GOT3 (cell line): ENCODE data around the gene GPR32.
"Not testable (repeated sequence)": the region's sequence is repeated elsewhere in the genome, so short reads cannot be mapped to it uniquely, and the experiment has no call there.

Experiments
- DNase-seq: peaks from one replicate; lab custom pipeline; 2025; ENCODE audit warnings: mixed read lengths; lab: John Stamatoyannopoulos, UW

GPR32 gene

DNA sequence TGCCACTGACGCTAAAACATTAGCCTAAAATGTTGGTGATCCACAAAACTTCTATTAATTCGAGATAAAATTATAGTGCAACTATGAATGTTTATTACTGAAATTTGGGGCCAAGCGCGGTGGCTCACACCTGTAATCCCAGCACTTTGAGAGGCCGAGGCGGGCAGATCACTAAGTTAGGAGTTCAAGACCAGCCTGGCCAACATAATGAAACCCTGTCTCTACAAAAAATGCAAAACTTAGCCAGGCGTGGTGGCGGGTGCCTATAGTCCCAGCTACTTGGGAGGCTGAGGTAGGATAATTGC, 13.5 kb downstream of the GPR32 start:
- not testable (repeated sequence) for DNase-seq

DNA sequence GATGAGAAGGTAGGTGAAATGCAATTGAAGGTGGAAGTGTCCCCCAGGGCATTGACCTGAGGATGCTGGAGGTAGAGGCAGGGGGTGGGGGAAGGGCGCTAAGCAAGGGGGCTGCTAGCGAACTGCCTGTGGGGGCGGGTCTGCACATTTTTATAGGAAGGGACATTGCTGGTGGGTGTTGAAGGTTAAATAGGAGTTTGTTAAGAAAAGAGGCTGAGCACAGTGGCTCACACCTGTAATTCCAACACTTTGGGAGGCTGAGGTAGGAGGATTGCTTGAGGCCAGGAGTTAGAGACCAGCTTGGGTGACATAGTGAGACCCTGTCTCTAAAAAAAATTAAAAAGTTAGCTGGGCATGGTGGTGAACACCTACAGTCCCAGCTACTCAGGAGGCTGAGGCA, 14.4 kb downstream of the GPR32 start:
- DNase-seq: no peak

GRCh38 chr19:50785329-50785728, 15.1 kb downstream of the GPR32 start:
- no peak for DNase-seq

DNA sequence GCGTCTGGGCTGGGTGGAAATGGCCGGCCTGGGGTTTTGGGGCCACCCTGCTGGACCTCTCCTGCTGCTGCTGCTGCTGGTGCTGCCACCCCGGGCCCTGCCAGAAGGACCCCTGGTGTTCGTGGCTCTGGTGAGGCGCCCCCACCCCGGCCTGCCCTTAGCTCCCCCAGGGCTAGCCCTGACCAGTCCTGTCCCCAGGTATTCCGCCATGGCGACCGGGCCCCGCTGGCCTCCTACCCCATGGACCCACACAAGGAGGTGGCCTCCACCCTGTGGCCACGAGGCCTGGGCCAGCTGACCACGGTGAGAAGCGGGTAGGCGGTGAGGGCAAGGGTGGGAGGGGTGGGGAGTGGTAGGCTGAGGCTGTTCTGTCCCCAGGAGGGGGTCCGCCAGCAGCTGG, 20.1 kb downstream of the GPR32 start, which contains the start of gene ACP4:
Gene ACP4 (plus strand): TSS at position 20 of the 400 bp plus-strand sequence. CDS start 0 bp downstream, at position 20.
- DNase-seq: no peak

- no peak for DNase-seq
Observed at GRCh38 chr19:50790922-50791467, 20.7 kb downstream of the GPR32 start.

DNA sequence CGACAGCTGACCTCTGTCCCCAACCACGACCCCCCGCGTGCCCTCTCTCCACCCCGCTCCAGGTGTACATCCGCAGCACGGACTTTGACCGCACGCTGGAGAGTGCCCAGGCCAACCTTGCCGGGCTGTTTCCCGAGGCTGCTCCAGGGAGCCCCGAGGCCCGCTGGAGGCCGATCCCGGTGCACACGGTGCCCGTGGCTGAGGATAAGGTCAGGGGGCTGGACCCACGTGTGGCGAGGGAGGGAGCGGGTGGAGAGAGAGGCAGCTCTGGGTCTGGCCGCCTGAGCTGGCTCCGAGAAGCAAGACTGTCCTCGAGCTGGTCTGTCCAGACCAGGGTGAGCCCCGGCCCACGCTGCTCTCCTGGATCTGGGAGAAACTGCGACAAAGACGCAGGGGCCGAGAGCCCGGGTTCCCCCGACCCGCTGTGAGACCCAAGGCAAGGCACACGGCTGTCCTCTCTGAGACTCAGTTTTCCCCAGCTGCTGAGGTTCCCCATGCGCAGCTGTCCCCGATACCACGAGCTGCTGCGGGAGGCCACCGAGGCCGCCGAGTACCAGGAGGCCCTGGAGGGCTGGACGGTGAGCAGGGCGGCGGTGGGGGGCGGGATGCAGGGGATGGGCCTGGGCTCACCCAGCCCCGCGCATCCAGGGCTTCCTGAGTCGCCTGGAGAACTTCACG, 21.5 kb downstream of the GPR32 start:
- no peak for DNase-seq

- no peak for DNase-seq
Observed at GRCh38 chr19:50792272-50793250, 22.3 kb downstream of the GPR32 start.

DNA sequence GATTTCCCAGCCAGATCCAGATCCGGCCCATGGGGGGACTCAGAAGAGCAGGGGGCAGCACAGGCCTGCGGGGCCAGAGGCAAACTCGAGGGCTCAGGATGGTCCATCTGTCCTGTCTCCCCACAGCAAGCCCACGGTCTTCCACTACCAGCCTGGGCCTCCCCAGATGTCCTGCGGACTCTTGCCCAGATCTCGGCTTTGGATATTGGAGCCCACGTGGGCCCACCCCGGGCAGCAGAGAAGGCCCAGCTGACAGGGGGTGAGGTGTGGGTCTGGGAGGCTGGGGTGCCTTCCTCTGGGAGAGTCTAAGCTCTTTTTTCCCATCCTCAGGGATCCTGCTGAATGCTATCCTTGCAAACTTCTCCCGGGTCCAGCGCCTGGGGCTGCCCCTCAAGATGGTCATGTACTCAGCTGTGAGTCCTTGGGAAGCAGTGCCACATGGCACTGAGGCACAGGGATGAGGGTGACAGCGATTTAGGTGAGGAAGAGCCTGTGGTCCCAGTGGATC, 23.3 kb downstream of the GPR32 start:
- DNase-seq: no peak

DNA sequence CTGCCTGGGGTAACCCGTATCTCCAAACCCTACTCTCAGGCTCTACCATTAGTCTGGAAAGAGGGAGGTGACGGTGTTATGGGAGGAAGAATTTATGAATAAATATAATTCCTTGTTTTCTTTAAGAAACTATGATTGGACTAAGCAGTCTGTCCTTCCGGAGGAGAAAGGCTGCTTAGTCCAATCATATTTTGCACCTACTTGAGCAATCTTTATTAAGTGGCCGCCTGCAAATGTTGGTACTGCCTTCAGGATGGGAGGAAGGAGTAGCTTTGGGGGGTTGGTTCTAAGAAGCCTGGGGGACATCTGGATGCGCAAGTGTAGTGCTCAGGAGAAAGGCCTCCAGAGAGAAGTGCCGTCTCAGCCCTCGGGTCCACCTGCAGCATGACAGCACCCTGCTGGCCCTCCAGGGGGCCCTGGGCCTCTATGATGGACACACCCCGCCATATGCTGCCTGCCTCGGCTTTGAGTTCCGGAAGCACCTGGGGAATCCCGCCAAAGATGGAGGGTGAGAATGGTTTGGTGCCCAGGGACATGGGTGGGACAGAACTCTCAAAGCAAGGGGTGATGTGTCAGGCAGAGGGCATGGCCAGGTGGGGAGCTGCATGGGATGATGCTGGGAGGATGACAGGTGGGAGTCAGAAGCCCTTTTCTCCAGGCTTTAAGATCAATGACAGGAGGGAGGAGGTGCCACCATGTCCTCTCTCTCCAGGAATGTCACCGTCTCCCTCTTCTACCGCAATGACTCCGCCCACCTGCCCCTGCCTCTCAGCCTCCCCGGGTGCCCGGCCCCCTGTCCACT, 24.0 kb downstream of the GPR32 start:
- no peak for DNase-seq

DNA sequence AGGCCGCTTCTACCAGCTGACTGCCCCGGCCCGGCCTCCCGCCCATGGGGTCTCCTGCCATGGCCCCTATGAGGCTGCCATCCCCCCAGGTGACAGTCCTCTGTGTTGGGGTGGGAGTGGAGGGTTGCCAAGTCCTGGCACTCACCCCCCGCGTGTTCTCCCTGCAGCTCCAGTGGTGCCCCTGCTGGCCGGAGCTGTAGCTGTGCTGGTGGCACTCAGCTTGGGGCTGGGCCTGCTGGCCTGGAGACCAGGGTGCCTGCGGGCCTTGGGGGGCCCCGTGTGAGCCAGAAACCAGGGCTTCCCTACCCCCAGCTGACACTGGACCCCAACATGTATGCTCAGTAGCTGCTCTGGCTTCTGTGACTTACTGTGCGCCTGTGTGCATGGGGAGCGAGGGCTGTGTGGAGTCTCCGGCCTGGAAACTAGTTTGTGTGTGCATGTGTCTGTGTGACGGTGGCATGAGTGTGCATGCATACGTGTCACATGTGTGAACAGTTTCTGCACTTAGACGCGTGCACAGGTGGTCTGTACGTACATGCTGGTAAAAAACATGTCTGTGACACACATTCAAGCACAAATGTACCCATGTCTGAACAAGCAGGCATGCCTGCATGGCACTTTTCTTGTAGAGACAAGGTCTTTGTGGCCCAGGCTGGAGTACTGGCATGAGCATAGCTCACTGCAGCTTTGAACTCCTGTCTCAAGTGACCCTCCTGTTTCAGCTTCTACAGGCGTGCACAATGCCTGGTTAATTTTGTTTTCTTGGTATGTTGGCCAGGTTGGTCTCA, 24.8 kb downstream of the GPR32 start:
- DNase-seq: no peak

- DNase-seq: no peak
Observed at GRCh38 chr19:50795664-50796073, 25.4 kb downstream of the GPR32 start.

- DNase-seq: no peak
Observed at GRCh38 chr19:50796128-50796633, 25.9 kb downstream of the GPR32 start.

DNA sequence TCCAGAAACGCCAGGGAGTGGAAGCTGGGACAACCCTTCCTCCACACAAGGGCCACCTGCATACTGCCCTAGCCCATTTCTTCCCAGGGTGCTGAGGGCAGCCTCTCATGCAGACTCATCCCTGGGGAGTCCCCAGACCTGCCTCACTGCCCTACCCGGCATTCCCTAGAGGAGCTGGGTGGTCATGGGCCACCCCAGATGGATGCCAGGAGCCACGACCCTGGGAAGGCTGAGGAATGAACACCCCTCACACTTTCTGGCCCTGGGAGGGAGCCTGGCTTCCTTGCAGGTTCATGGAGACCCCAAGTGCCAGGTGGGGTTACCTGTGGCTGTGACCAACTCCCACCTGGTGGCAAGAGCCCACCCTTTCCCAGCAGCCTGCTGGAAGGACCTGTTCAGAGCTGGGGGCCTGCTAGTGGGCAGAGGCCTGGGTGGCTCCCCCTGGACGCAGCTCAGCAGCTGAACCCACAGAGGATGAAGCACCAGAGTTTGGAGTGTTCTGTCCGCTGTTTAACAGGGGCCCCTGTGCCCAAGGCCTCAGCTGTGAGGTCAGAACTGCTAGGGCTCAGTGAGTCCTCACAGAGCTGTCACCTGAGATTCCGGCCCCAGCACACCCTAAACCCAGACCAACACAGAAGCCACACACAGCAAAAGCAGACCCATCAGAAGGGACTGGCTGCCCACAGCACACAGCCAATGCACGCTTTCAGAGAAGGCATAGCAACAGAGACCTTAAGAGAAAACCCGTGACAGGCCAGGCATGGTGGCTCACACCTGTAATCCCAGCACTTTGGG, 26.6 kb downstream of the GPR32 start:
- no peak for DNase-seq

DNA sequence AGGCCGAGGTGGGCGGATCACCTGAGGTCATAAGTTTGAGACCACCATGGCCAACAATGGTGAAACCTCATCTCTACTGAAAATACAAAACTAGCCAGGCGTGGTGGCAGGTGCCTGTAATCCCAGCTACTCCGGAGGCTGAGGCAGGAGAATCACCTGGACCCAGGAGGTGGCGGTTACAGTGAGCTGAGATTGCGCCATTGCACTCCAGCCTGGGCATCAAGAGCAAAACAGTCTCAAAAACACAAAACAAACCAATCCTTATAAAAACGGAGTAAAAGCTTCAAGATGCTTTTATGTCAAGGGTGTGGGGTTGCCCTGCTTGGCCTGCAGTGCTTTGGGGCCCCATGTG, 27.1 kb downstream of the GPR32 start:
- DNase-seq: no peak

DNA sequence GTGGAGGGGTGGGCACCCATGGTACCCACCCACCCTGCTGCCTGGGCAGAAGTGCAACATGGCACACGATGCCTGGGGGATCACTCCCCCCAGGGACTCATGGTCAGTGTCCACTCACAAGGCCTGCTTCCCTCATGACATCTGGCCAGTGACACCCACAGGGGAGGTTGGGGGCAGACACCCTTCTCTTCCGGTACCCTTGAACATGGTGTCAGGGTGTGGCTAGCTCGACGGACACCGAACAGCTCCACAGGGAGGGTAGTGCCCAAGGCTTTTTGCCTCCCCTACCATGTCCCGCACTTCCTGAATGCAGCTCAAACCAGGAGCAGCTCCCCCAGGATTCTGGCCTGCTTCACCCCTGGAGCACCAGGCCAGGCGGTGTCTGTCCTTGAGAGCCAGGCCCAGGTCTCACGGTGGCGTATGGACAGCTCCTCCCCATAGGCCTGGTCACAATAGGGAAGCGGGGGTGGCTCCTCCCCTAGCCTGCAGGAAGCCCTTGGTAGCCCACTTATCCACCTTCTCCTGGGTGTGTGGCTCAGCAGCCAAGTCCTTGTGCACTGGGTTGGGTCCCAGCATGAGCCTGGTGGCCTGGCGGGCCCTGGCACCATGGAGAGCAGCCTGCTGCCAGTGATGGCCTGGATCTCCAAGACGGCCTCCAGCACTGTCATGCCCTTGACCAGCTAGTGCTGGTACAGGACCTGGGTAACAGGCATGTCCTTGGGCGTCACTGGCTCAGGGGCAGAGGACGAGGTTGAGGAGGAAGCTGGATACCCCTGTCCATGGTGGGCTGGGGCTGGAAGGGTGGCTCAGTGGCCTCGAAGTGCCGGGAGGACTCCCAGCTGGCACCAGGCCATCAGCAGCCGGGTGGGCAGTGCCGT, 27.8 kb downstream of the GPR32 start:
- no peak for DNase-seq

DNA sequence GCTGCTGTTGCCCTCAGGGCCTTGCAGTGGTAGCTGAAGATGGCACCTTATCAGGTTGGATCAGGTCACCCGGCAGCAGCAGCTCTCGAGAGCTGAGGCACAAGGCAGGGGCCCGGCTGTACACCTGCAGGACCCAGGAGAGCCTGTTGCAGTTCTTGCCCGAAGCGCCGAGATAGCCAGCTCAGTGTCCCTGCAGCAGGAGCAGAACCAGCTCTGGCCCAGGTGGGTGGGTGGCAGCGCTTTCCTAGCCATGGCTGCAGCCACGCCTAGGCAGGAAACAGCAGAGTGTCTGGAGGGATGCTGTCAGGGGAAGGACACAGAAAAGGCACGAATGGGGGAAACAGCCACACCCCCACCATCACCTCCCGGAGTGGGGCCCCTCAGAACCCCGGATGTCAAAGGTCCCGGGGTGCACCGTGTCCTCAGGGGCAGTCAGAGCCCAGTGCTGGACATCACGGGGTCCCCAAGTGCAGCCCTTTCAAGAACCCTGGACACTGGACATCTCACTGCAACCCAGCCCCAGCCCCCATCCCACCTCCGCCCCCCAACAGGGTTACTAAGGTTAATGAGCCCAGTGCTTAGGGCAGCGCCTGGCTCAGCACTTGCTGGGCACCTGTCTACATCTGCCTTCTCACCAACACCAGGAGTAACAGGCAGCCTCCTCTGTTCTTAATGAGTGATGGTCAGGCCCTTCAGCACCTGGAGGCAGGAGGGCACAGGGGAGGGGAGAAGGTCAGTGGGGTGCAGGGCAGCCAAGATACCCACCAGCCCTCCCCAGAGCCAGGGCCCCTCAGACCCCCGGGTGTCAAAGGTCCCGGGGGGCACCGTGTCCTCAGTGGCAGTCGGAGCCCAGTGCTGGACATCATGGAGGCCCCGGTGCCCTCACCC, 28.6 kb downstream of the GPR32 start:
- DNase-seq: no peak

- no peak for DNase-seq
Observed at GRCh38 chr19:50799547-50799851, 29.2 kb downstream of the GPR32 start.

GRCh38 chr19:50801107-50801506, 30.8 kb downstream of the GPR32 start:
- DNase-seq: no peak
